Chondrocyte (in vitro differentiated cells): ENCODE data around the gene PPP1R12C. TPM values are rescaled to one million over a fixed set of nuclear protein-coding genes. Genes with fewer than 3 reads are reported as not detected.

Source experiments
- DNase-seq: peaks from one replicate; pipeline ENCODE4 v3.0.0; 2021; ENCODE audit warnings: mixed read lengths, low spot score
- H3K27ac Mint-ChIP-seq: one replicate; pipeline ENCODE4 v1.8.0; 2021; ENCODE audit warnings: mild to moderate bottlenecking, moderate library complexity, mixed read lengths; ENCODE audit not compliant: unreplicated experiment
- H3K27me3 Mint-ChIP-seq: 2 replicates; pipeline ENCODE4 v1.8.0; 2021; ENCODE audit warnings: low read depth, mixed read lengths
- H3K36me3 Mint-ChIP-seq: 2 replicates; pipeline ENCODE4 v1.8.0; 2021; ENCODE audit warnings: low read depth, mixed read lengths
- H3K4me1 Mint-ChIP-seq: 2 replicates; pipeline ENCODE4 v1.8.0; 2021; ENCODE audit warnings: low read depth, mild to moderate bottlenecking, mixed read lengths
- H3K4me3 Mint-ChIP-seq: one replicate; pipeline ENCODE4 v1.8.0; 2021; ENCODE audit warnings: mild to moderate bottlenecking, moderate library complexity, mixed read lengths; ENCODE audit not compliant: unreplicated experiment
- H3K9me3 Mint-ChIP-seq: 2 replicates; pipeline ENCODE4 v1.8.0; 2021; ENCODE audit warnings: low read depth, mixed read lengths
- total RNA-seq: library from RNA; stranded (reverse); gene quantifications from 3 replicates; pipeline ENCODE4 v1.2.1, GENCODE V29; 2021
- TF ChIP-seq, protein P1 (sequence below): fragments of 200-600 bp; sonication (generic); IDR thresholded peaks from 2 replicates; pipeline ENCODE4 v1.5.0; 2021; ENCODE audit warnings: antibody characterized with exemption, mild to moderate bottlenecking, moderate library complexity

The PPP1R12C gene
- total RNA-seq, 1 donor from 2014 or later = 103 TPM

DNA sequence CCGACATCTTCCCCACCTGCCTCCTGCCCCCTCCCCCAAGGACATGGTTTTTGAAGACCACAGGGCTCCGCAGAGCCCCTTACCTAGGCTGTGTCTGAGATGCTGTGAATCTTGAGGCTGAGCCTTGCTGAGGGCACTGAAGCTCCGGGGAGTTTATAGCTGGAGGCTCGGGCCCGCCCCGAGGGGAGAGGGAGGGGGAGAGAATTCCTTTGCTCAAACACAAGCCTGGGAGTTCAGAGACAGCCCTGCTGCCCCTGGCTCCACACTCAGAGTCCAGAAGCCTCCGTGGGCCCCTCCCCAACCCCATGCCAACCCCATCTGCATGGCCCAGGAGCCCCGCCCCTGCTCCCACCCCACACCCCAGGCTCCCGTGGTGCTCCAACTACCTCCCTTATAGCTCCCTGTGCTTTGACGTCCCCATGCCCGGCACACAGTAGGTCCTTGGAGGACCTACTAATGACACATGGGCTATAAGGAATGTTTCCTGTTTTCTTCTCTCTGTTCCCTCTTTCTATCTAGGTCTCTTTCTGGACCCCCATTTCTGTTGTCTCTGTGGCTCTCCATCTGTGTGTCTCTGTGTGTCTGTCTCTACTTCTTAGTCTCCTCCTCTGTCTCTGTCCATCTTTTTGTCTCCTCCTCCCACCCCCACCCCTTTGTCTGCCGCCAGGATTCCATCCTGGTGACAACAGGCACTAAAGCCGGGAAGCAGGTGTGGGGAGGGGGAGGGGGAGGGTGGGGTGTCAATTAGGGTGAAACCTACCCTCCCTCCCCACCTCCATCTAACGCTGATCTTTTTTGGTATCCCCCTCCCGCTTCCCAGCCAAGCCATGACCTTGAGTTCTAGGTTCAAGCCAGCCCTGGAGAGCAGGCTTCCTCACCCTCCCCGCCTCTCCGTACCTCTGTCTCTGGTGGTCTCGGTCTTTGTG lies 31.9 kb upstream of the PPP1R12C start, which contains the start of gene TNNT1:
Gene TNNT1 (minus strand): TSS at position 129 of the 926 bp plus-strand sequence. CDS start 2,049 bp downstream, outside the sequence.
- TF ChIP-seq, protein P1, sequence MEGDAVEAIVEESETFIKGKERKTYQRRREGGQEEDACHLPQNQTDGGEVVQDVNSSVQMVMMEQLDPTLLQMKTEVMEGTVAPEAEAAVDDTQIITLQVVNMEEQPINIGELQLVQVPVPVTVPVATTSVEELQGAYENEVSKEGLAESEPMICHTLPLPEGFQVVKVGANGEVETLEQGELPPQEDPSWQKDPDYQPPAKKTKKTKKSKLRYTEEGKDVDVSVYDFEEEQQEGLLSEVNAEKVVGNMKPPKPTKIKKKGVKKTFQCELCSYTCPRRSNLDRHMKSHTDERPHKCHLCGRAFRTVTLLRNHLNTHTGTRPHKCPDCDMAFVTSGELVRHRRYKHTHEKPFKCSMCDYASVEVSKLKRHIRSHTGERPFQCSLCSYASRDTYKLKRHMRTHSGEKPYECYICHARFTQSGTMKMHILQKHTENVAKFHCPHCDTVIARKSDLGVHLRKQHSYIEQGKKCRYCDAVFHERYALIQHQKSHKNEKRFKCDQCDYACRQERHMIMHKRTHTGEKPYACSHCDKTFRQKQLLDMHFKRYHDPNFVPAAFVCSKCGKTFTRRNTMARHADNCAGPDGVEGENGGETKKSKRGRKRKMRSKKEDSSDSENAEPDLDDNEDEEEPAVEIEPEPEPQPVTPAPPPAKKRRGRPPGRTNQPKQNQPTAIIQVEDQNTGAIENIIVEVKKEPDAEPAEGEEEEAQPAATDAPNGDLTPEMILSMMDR = no peak
- Mint-ChIP-seq H3K36me3 (no peaks in the 10 kb centered on the region), H3K4me1 (no peaks in the 10 kb centered on the region), H3K4me3 (no peak within 1 kb of the TSS), H3K27me3 (peaks cover 42% of the 10 kb centered on the region), H3K9me3 (no peaks in the 10 kb centered on the region), H3K27ac (no peak within 1 kb of the TSS)
- no peak for DNase-seq

DNA sequence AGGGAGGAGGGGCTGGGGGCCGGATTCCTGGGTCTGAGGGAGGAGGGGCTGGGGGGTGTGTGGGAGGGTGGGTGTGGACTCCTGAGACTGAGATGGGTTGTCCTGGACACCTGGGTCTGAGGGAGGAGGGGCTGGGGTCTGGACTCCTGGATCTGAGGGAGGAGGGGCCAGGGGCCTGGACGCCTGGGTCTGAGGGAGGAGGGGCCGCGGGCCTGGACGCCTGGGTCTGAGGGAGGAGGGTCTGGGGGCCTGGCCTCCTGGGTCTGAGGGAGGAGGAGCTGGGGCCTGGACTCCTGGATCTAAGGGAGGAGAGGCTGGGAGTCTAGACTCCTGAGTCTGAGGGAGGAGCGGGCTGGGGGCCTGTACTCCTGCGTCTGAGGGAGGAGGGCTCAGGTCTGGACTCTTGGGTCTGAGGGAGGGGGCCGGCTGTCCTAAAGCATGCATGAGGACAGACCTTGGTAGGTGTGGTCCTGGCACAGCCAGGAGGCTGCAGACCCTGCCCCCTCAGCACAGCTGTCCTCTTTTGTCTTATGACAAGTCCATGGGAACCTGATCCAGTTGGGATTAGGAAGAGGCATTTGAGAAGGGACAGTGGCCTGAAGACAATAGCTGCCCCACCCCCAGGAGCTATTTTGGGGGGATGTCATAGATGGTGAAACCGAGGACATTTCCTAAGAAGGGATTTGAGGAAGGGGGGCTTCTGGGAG lies 30.3 kb upstream of the PPP1R12C start:
- no peaks in the 10 kb centered on the region for H3K36me3 Mint-ChIP-seq
- no peaks in the 10 kb centered on the region for H3K9me3 Mint-ChIP-seq
- H3K4me1 Mint-ChIP-seq = no peaks in the 10 kb centered on the region
- H3K4me3 Mint-ChIP-seq = no peak overlapping the region
- peaks cover 47% of the 10 kb centered on the region for H3K27me3 Mint-ChIP-seq
- no peak for DNase-seq
- H3K27ac Mint-ChIP-seq = no peak overlapping the region
- TF ChIP-seq, protein P1 = no peak

GRCh38 chr19:55146705-55147273 lies 29.4 kb upstream of the PPP1R12C start:
- H3K9me3 Mint-ChIP-seq = no peaks in the 10 kb centered on the region
- DNase-seq = no peak
- no peaks in the 10 kb centered on the region for H3K4me1 Mint-ChIP-seq
- H3K36me3 Mint-ChIP-seq = no peaks in the 10 kb centered on the region
- H3K27me3 Mint-ChIP-seq = peaks cover 47% of the 10 kb centered on the region
- TF ChIP-seq, protein P1 = no peak
- H3K27ac Mint-ChIP-seq = no peak overlapping the region
- no peak overlapping the region for H3K4me3 Mint-ChIP-seq

- H3K4me3 Mint-ChIP-seq = no peak overlapping the region
- no peak for DNase-seq
Measured at GRCh38 chr19:55146078-55146704, 28.8 kb upstream of the PPP1R12C start.

More at GRCh38 chr19:55146078-55146704, 28.8 kb upstream of the PPP1R12C start:
- Mint-ChIP-seq H3K27me3 (peaks cover 47% of the 10 kb centered on the region), H3K36me3 (no peaks in the 10 kb centered on the region), H3K9me3 (no peaks in the 10 kb centered on the region), H3K27ac (no peak overlapping the region), H3K4me1 (peaks cover 1% of the 10 kb centered on the region)
- TF ChIP-seq, protein P1 = peak; percentile 72
